Esophagus squamous epithelium (tissue), 5 donors: Measurements from ENCODE around the gene ATP12A. TPM values are rescaled to one million over a fixed set of nuclear protein-coding genes. Genes with fewer than 3 reads are reported as not detected.

Source experiments
- DNase-seq: peaks from one replicate; lab custom pipeline; 2025; lab: John Stamatoyannopoulos, UW
- H3K27ac ChIP-seq, 4 donors: fragments of 200-600 bp; sonication (generic); one replicate each; pipeline ENCODE4 v1.5.1; 2016 to 2019; ENCODE audit warnings: mild to moderate bottlenecking in 1 of 4
- H3K27me3 ChIP-seq, 4 donors: fragments of 200-600 bp; sonication (generic); 1 replicate in 3 of 4; 2 replicates in 1 of 4; pipeline versions ENCODE4 v1.5.1 to v1.6.0; 2017 to 2021; ENCODE audit warnings: antibody characterized with exemption in 1 of 4
- H3K36me3 ChIP-seq, 3 donors: fragments of 200-600 bp; sonication (generic); one replicate each; pipeline ENCODE4 v1.5.1; 2016 to 2019
- H3K4me1 ChIP-seq, 3 donors: fragments of 200-600 bp; sonication (generic); one replicate each; pipeline ENCODE4 v1.5.1; 2017 to 2019
- H3K4me3 ChIP-seq, 4 donors: fragments of 200-600 bp; sonication (generic); 1 replicate in 3 of 4; 2 replicates in 1 of 4; pipeline ENCODE4 v1.5.1; 2016 to 2019; ENCODE audit warnings: mild to moderate bottlenecking in 2 of 4, moderate library complexity in 1 of 4
- H3K9me3 ChIP-seq, 3 donors: fragments of 200-600 bp; sonication (generic); one replicate each; pipeline ENCODE4 v1.5.1; 2016 to 2019
- POLR2A ChIP-seq, 4 donors: fragments of 450-650 bp; IDR thresholded peaks; one replicate each; pipeline ENCODE4 v1.6.1; 2017; ENCODE audit warnings: antibody characterized with exemption in 4 of 4, mild to moderate bottlenecking in 4 of 4, moderate library complexity in 3 of 4
- WGBS, 2 donors: methylation state at CpG; one replicate each; pipeline ENCODE4 v1.1.5; 2018; 5-methylcytosine and 5-hydroxymethylcytosine counted together
- intact Hi-C: fragments of 100-400 bp; cut with DNase I; formaldehyde crosslinking; loops from one replicate; pipeline ENCODE4 v1.15.0; 2022
- total RNA-seq, 4 donors: library from RNA; depleted of rRNA; stranded (reverse); fragments of >200 nt; gene quantifications; one replicate each; pipeline ENCODE4 v1.1.0, GENCODE V29; 2016
- TF ChIP-seq, protein P1 (sequence below), 6 experiments: fragments of 450-650 bp in 4 of 6; fragments of 200-600 bp in 2 of 6; sonication (generic) in 2 of 6; IDR thresholded peaks; one replicate each; pipeline ENCODE4 v1.5.1; 2016 to 2019; ENCODE audit warnings: antibody characterized with exemption in 6 of 6, mild to moderate bottlenecking in 4 of 6, moderate library complexity in 4 of 6
- donor health status: DM: yes; HTN: yes; CAD: no.

Gene ATP12A
- total RNA-seq, 4 donors from 2014 or later: 0.31 to 2.9 (median 2.4) TPM

DNA sequence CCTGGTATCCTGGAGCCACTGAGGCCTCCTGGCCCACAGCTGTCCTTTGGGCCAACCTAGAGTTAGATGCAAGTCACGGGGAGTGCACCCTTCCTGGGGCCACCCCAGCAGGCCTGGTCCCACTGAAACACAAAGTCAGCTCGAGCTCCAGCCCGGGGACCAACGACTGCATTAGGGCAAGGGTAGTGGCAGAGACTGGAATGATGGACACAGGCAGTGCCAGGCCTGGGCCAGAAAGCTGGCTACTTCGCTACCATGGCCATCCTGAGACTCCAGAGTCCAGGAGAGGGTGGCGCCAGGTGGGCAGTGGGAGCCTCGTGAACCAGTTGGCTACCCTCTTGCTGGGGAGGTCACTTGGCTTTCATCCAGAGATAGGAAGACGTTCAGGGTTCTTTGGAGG, 61.6 kb downstream of the ATP12A start:
- Histone ChIP-seq H3K4me1 (peaks cover 3 to 20% (median 6%) of the 10 kb centered on the region in 3 donors), H3K27ac (no peak overlapping the region), H3K9me3 (no peaks in the 10 kb centered on the region), H3K4me3 (no peak overlapping the region), H3K27me3 (peaks cover 0 to 44% (median 0%) of the 10 kb centered on the region in 4 donors), H3K36me3 (no peaks in the 10 kb centered on the region)
- intact Hi-C loops: no loop called here
- WGBS, 2 donors: 0 to 61% methylated on average over 1 to 3 of the region's 8 CpGs
- TF ChIP-seq, protein P1, sequence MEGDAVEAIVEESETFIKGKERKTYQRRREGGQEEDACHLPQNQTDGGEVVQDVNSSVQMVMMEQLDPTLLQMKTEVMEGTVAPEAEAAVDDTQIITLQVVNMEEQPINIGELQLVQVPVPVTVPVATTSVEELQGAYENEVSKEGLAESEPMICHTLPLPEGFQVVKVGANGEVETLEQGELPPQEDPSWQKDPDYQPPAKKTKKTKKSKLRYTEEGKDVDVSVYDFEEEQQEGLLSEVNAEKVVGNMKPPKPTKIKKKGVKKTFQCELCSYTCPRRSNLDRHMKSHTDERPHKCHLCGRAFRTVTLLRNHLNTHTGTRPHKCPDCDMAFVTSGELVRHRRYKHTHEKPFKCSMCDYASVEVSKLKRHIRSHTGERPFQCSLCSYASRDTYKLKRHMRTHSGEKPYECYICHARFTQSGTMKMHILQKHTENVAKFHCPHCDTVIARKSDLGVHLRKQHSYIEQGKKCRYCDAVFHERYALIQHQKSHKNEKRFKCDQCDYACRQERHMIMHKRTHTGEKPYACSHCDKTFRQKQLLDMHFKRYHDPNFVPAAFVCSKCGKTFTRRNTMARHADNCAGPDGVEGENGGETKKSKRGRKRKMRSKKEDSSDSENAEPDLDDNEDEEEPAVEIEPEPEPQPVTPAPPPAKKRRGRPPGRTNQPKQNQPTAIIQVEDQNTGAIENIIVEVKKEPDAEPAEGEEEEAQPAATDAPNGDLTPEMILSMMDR (IDR thresholded peaks at IDR 0.05): no peak
- TF ChIP-seq POLR2A (IDR thresholded peaks at IDR 0.05): no peak
- DNase-seq: no peak

DNA sequence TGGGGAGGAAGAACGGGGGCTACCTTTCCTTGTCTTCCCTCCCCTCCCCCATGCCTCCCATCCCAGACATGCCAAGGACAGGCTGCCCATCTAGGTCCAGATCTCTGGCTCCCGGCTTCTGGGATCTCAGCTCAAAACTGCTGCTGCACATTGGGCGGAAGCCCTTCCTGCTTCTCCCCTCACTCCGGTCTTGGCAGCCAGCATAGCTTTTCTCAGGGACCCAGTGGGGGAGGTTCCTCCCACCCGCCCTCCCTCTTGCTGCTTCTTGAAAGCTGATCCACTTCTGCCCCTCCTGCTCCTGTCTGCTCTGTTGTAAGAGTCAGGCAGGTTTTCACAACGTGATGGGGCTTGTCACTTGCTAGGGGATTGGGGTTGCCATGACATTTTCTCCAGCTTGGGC, 62.1 kb downstream of the ATP12A start:
- intact Hi-C loops: no loop called here
- 26 to 42% methylated on average over 3 to 4 of the region's 6 CpGs for WGBS, 2 donors
- no peak for DNase-seq

GRCh38 chr13:24742977-24743376, 62.8 kb downstream of the ATP12A start:
- Histone ChIP-seq H3K36me3 (no peaks in the 10 kb centered on the region), H3K27ac (no peak overlapping the region), H3K4me1 (peaks cover 14 to 32% (median 15%) of the 10 kb centered on the region in 3 donors), H3K9me3 (no peaks in the 10 kb centered on the region), H3K4me3 (no peak overlapping the region), H3K27me3 (peaks cover 0 to 55% (median 0%) of the 10 kb centered on the region in 4 donors)
- DNase-seq: no peak
- WGBS, 2 donors: no CpG with 5 or more reads among the region's 4 CpGs
- intact Hi-C loops: no loop called here
- TF ChIP-seq POLR2A (IDR thresholded peaks at IDR 0.05): no peak
- TF ChIP-seq, protein P1 (IDR thresholded peaks at IDR 0.05): no peak

More for the DNA sequence above, 62.1 kb downstream of the ATP12A start:
- no peaks in the 10 kb centered on the region for H3K36me3 ChIP-seq
- TF ChIP-seq, protein P1 (IDR thresholded peaks at IDR 0.05): no peak
- TF ChIP-seq POLR2A (IDR thresholded peaks at IDR 0.05): no peak
- H3K4me1 ChIP-seq: peaks cover 7 to 25% (median 8%) of the 10 kb centered on the region in 3 donors
- H3K27me3 ChIP-seq: peaks cover 0 to 49% (median 0%) of the 10 kb centered on the region in 4 donors
- H3K27ac ChIP-seq: no peak overlapping the region
- no peak overlapping the region for H3K4me3 ChIP-seq
- H3K9me3 ChIP-seq: no peaks in the 10 kb centered on the region

GRCh38 chr13:24744247-24744646, 64.0 kb downstream of the ATP12A start:
- H3K9me3 ChIP-seq: no peaks in the 10 kb centered on the region
- peaks cover 0 to 65% (median 0%) of the 10 kb centered on the region in 4 donors for H3K27me3 ChIP-seq
- intact Hi-C loops: no loop called here
- TF ChIP-seq, protein P1 (IDR thresholded peaks at IDR 0.05): no peak
- WGBS, 2 donors: 49% methylated on average over 4 of the region's 6 CpGs; no CpG with 5 or more reads in 1 of the 2 donors
- no peak overlapping the region for H3K27ac ChIP-seq
- peaks cover 16 to 36% (median 17%) of the 10 kb centered on the region in 3 donors for H3K4me1 ChIP-seq
- DNase-seq: no peak
- H3K36me3 ChIP-seq: no peaks in the 10 kb centered on the region
- H3K4me3 ChIP-seq: no peak overlapping the region

DNA sequence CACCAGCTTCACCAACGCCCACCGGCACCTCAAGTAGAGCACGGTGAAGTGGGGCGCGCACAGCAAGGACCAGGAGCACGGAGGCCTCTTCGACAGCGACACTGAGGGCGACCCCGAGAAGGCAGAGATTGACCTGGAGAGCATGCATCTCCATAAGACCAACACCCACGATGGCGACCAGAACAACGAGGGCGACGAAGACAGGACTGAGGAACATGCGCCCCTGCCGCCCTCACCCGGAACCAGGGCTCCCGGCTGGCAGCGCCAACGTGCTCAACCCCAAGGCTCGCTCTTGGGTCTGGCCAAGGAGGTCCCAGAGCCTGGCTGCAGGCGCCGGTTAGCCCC, 65.3 kb downstream of the ATP12A start:
- no peak for DNase-seq
- H3K27me3 ChIP-seq: peaks cover 0 to 75% (median 0%) of the 10 kb centered on the region in 4 donors
- H3K4me1 ChIP-seq: peaks cover 16 to 36% (median 17%) of the 10 kb centered on the region in 3 donors
- no peak overlapping the region for H3K27ac ChIP-seq
- H3K4me3 ChIP-seq: no peak overlapping the region
- no peaks in the 10 kb centered on the region for H3K36me3 ChIP-seq
- TF ChIP-seq, protein P1 (IDR thresholded peaks at IDR 0.05): no peak
- no peak for TF ChIP-seq POLR2A (IDR thresholded peaks at IDR 0.05)
- 70% methylated on average over 2 of the region's 24 CpGs; no CpG with 5 or more reads in 1 of the 2 donors for WGBS, 2 donors
- no peaks in the 10 kb centered on the region for H3K9me3 ChIP-seq
- intact Hi-C loops: no loop called here
